GM12872 (cell line): Measurements from ENCODE around the gene AGXT2.

Experiments
- TF ChIP-seq, protein P1 (sequence below): IDR thresholded peaks from 3 replicates; pipeline ENCODE4 v1.5.1; 2011; ENCODE audit warnings: low read depth, mild to moderate bottlenecking, low read length, moderate library complexity; ENCODE audit not compliant: insufficient read depth

The AGXT2 gene

DNA sequence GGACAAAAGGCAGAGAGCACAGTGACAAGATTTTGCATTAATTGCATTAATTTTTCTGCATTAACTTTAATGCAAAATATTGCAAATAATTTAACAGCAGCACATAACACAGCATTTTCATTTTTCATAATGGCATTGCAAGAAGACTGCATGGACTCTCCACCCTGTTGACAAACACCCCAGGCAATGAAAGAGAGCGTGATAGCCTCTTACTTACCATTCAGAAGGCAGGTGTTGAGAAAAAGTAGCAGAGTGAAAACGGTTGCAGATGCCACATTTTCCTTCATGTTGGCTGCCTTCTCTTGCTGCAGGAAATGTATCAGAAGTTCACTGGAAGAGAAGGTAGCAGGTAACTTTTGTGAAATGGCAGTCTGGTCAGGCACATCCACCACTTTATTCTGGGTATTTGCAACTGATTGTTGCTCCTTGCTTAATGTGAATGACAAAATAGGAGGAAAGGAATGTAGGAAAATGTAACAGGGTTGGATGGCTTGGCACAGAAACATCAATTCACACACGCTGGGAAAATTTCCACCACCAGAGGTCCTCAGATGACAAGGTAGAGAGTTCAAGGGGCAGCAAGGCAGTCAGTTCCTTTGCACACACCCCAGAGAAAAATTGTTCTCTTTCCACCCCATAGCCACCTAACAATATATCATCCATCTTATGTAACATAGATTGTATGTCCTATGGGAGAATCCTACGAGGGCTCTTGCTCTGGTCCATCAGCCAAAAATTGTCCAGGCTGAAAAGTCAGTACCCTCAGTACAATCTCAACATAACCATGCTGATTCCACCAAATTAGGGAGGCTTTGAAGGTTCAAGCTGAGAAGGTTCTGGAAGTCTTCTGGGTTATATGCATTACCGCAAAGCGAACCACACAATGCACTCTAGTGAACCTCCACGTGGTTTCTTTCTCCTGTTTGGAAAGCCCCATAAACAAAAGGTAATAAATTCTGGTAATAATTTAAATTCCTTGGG, 41.9 kb upstream of the AGXT2 start:
- TF ChIP-seq, protein P1, sequence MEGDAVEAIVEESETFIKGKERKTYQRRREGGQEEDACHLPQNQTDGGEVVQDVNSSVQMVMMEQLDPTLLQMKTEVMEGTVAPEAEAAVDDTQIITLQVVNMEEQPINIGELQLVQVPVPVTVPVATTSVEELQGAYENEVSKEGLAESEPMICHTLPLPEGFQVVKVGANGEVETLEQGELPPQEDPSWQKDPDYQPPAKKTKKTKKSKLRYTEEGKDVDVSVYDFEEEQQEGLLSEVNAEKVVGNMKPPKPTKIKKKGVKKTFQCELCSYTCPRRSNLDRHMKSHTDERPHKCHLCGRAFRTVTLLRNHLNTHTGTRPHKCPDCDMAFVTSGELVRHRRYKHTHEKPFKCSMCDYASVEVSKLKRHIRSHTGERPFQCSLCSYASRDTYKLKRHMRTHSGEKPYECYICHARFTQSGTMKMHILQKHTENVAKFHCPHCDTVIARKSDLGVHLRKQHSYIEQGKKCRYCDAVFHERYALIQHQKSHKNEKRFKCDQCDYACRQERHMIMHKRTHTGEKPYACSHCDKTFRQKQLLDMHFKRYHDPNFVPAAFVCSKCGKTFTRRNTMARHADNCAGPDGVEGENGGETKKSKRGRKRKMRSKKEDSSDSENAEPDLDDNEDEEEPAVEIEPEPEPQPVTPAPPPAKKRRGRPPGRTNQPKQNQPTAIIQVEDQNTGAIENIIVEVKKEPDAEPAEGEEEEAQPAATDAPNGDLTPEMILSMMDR: peak; percentile 87

DNA sequence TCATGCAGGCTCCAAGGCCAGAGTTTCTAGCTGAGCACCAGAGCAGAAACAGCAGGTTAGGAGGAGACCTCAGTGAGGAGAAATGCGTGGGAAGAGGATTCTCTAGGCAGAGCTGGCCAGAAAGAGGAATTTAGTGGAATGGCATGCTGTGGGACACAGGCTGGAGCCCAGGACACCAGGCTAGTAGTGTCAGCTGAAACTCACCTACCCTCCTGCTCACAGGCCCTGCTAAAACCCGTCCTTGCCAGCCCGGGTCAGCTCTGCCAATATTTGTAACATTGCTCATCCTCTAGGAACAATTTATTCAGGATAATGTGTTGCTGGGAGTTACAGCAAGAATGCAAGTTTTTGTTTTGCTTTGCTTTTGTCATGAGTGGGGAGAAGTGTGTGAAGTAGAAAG, 40.2 kb upstream of the AGXT2 start:
- TF ChIP-seq, protein P1: no peak

DNA sequence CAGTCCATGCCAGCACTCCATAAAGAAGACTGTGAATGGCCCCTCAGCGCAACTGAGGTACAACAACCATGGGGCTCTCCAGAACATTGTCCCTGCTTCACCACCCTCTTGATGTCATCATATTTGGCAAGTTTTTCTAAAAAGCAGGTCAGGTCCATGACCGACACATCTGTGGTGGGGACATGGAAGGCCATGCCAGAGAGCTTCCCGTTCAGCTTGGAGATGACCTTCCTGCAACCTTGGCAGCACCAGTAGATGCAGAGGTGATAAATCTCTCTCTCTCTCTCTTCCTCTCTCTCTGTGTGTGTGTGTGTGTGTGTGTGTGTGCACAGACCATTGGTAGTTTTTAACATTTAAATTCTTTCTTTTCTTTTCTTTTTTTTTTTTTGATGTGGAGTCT, 35.4 kb upstream of the AGXT2 start:
- TF ChIP-seq, protein P1: no peak

DNA sequence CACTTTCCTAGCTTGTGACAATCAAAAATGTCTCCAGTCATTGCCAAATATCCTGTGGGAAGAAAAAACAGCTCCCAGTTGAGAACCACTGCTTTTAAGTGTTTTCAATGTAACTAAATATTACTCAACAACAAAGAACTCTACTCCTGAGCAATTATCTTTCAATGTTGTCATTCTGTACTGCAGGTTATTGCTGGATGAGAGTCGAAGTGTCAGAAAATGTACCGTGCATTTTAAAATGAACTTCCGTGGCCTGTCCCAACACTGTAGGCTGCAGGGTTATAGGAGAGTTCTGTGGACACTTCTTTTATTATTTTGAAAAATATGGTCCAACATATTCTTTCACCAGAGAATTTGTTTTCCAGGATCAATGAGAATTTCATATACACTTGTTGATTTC, 34.8 kb upstream of the AGXT2 start:
- TF ChIP-seq, protein P1: no peak

DNA sequence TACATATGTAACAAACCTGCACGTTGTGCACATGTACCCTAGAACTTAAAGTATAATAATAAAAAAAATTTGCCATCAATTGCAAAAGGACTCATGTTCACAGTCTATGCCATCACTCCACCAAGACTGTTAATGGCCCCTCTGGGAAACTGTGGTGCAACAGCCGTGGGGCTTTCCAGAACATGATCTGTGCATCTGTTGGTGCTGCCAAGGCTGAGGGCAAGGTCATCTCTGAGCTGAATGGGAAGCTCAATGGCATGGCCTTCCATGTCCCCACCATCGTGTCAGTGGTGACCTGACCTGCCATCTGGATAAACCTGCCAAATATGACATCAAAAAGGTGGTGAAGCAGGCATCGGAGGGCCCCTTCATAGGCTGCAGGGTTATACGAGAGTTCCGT, 33.4 kb upstream of the AGXT2 start:
- TF ChIP-seq, protein P1: no peak

DNA sequence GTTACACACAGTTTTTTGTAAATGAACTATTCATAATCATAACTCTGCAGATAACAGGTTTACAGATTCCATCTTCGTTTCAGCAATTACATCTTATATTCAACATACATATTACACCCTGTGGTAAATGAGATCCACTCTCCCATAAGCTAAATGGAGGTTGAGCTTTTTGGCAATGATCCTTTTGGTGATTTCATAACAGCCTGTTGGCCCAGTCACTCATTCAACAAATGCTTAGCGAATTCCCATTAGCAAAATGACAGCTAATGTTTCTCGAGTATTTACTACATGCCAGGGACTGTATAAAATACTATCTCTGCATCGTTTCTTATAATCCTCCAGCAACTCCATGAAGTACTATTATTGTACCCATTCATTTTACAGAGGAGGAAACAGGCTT, 25.4 kb upstream of the AGXT2 start:
- TF ChIP-seq, protein P1: no peak

DNA sequence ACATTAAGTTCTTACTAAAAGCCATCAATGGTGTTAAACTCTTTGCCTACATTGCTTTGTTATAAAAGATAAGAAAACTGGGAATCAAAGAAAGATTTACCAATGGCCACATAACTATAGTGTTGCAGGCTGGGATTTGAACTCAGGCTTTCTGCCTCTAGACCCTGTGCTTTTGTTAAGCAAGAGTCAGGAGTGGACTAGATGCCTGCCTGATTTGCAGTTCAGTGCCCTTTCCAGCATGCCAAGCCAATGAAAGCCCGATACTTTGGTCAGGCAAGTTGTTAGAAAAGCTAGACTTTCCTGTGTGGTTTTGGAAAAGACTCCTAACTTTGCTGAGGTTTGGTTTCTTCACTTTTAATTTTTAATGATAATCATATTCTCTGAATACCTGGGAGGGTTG, 21.4 kb upstream of the AGXT2 start:
- TF ChIP-seq, protein P1: no peak
